Ovary (tissue), 3 donors: ENCODE measurements around the gene CACNG7.
"Not testable (repeated sequence)": the region's sequence is repeated elsewhere in the genome, so short reads cannot be mapped to it uniquely, and the experiment has no call there.

Experiments used
- EP300 ChIP-seq: sonication (generic); formaldehyde crosslinking; IDR thresholded peaks from one replicate; pipeline ENCODE4 v1.6.1; 2017; ENCODE audit warnings: antibody characterized with exemption
- POLR2A ChIP-seq: fragments of 450-650 bp; IDR thresholded peaks from one replicate; pipeline ENCODE4 v1.6.1; 2017; ENCODE audit warnings: antibody characterized with exemption, mild to moderate bottlenecking, moderate library complexity
- TF ChIP-seq, protein P1 (sequence below), 3 donors: fragments of 450-650 bp in 2 of 3; fragments of 200-600 bp in 1 of 3; IDR thresholded peaks; one replicate each; pipeline versions ENCODE4 v1.5.1 to v1.8.0; 2016 to 2022; ENCODE audit warnings: antibody characterized with exemption in 3 of 3, mild to moderate bottlenecking in 1 of 3
- donor health status: DM: no; HTN: no; CAD: no.

DNA sequence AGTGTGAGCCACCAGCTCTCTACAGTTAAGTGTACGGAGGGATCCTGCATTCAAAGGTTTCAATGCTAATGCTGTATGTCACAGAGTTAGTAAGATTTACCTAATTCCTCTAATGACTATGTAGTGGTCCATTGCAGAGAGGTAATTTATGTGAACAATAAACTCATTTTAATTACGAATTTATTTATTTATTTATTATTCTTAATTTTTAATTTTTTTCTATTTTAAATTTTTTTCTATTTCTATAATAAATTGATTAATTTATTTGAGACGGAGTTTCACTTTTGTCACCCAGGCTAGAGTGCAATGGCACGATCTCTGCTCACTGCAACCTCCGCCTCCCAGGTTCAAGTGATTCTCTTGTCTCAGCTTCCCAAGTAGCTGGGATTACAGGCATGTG is 39.5 kb downstream of the CACNG7 start:
- TF ChIP-seq, protein P1, sequence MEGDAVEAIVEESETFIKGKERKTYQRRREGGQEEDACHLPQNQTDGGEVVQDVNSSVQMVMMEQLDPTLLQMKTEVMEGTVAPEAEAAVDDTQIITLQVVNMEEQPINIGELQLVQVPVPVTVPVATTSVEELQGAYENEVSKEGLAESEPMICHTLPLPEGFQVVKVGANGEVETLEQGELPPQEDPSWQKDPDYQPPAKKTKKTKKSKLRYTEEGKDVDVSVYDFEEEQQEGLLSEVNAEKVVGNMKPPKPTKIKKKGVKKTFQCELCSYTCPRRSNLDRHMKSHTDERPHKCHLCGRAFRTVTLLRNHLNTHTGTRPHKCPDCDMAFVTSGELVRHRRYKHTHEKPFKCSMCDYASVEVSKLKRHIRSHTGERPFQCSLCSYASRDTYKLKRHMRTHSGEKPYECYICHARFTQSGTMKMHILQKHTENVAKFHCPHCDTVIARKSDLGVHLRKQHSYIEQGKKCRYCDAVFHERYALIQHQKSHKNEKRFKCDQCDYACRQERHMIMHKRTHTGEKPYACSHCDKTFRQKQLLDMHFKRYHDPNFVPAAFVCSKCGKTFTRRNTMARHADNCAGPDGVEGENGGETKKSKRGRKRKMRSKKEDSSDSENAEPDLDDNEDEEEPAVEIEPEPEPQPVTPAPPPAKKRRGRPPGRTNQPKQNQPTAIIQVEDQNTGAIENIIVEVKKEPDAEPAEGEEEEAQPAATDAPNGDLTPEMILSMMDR (IDR thresholded peaks at IDR 0.05) = not testable (repeated sequence)
- not testable (repeated sequence) for TF ChIP-seq POLR2A, EP300
